GM12864 (cell line): ENCODE measurements around the gene CHCHD4.
"Not testable (repeated sequence)": the region's sequence is repeated elsewhere in the genome, so short reads cannot be mapped to it uniquely, and the experiment has no call there.

Source experiments
- DNase-seq: peaks from one replicate; pipeline ENCODE4 v3.0.0-alpha.2; 2011; ENCODE audit warnings: low read depth
- H3K4me3 ChIP-seq: 2 replicates; pipeline ENCODE4 v1.5.1; 2011; ENCODE audit warnings: mild to moderate bottlenecking, low read depth, low read length, control low read depth
- CTCF ChIP-seq: IDR thresholded peaks from 2 replicates; pipeline ENCODE4 v1.5.1; 2011; ENCODE audit warnings: low read depth, mild to moderate bottlenecking, moderate library complexity, low read length, control low read depth, inconsistent platforms; ENCODE audit errors: missing control alignments

Gene CHCHD4

GRCh38 chr3:14097616-14098391 lies 26.9 kb downstream of the CHCHD4 start:
- H3K4me3 ChIP-seq, result no peak overlapping the region
- no peak for DNase-seq
- TF ChIP-seq CTCF, result no peak

GRCh38 chr3:14096742-14097141 lies 27.9 kb downstream of the CHCHD4 start:
- no peak for DNase-seq
- TF ChIP-seq CTCF, result no peak
- no peak overlapping the region for H3K4me3 ChIP-seq

- no peak overlapping the region for H3K4me3 ChIP-seq
- no peak for DNase-seq
These were observed 30.8 kb downstream of the CHCHD4 start for GRCh38 chr3:14093831-14094230.

GRCh38 chr3:14092464-14092863 lies 32.2 kb downstream of the CHCHD4 start:
- H3K4me3 ChIP-seq, result no peak overlapping the region
- no peak for TF ChIP-seq CTCF
- no peak for DNase-seq

More at GRCh38 chr3:14093831-14094230, 30.8 kb downstream of the CHCHD4 start:
- no peak for TF ChIP-seq CTCF

- H3K4me3 ChIP-seq, DNase-seq: not testable (repeated sequence)
These were observed 32.7 kb downstream of the CHCHD4 start for GRCh38 chr3:14091959-14092358.

- DNase-seq, H3K4me3 ChIP-seq: not testable (repeated sequence)
These were observed 37.2 kb downstream of the CHCHD4 start for GRCh38 chr3:14087461-14087860.

- DNase-seq, result no peak
- TF ChIP-seq CTCF, result no peak
- H3K4me3 ChIP-seq, result no peak overlapping the region
These were observed 42.5 kb downstream of the CHCHD4 start for GRCh38 chr3:14082108-14082657.

GRCh38 chr3:14077310-14077709 lies 47.4 kb downstream of the CHCHD4 start:
- no peak overlapping the region for H3K4me3 ChIP-seq
- DNase-seq, result no peak
- TF ChIP-seq CTCF, result no peak

GRCh38 chr3:14075233-14075632 lies 49.4 kb downstream of the CHCHD4 start:
- not testable (repeated sequence) for DNase-seq, H3K4me3 ChIP-seq
